Activated CD4-positive, alpha-beta T cell treated with anti-CD3 and anti-CD28 coated beads, Interleukin-10, Interleukin-2, amounts not matched to agents 100 ng/mL and 50 ng/mL, durations not matched to agents 16 hours and 8 hours (primary cell): Measurements from ENCODE around the gene SEC14L3.
"Not testable (repeated sequence)": the region's sequence is repeated elsewhere in the genome, so short reads cannot be mapped to it uniquely, and the experiment has no call there.

ENCODE experiments used
- DNase-seq: peaks from one replicate; pipeline ENCODE4 v3.0.0-alpha.2; 2020

SEC14L3 gene

DNA sequence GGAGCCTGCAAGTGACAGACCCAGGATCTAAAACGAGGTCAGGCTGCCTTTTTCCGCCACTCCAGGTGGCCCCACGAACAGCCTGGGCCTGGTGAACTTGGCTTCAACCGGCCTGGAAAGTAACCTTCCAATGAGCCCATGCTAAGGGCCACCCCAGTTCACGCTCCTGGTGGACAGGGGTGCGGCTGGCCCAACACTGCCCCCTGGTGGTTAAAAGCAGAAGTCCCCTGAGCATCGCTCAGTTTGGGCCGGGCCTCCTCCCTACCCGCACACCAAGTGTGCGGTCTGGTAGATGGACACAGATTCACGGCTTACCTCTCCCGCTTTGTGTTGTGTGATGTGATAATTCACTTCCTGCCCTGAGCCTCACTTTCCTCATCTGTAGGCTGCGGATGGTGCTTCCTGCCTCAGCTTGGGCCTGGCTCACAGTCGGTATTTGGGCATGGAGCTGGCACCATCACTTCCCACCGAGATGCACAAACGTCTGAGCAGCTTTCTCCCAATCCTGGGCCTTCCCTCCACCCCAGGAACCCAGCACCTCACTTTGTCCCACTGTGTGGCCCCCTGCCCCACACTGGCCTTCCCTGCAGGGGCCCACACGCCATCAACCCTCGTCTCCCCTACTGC lies 13.7 kb upstream of the SEC14L3 start:
- DNase-seq = peak; percentile 77

- no peak for DNase-seq
Measured at GRCh38 chr22:30483169-30483568, 11.4 kb upstream of the SEC14L3 start.

DNA sequence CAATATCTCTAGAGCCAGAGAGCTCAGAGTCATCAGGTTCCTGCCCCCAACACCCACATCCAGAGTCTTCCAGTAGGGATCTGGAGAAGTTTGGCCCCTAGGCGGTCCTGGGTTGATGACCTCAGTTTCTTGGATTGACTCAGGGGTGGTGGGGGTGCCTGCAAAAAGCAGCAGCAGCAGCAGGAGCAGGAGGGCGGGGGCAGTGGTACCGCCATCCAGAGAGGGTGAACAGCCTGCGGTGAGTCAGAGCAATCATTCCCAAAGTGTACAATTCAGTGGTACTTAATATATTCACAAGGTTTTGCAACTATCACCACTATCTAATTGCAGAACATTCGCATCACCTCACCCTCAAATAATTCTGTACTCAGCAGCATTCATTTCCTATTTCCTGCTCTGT lies 9.9 kb upstream of the SEC14L3 start:
- peak; percentile 5 for DNase-seq

GRCh38 chr22:30479981-30480380 lies 8.2 kb upstream of the SEC14L3 start:
- DNase-seq = no peak

DNA sequence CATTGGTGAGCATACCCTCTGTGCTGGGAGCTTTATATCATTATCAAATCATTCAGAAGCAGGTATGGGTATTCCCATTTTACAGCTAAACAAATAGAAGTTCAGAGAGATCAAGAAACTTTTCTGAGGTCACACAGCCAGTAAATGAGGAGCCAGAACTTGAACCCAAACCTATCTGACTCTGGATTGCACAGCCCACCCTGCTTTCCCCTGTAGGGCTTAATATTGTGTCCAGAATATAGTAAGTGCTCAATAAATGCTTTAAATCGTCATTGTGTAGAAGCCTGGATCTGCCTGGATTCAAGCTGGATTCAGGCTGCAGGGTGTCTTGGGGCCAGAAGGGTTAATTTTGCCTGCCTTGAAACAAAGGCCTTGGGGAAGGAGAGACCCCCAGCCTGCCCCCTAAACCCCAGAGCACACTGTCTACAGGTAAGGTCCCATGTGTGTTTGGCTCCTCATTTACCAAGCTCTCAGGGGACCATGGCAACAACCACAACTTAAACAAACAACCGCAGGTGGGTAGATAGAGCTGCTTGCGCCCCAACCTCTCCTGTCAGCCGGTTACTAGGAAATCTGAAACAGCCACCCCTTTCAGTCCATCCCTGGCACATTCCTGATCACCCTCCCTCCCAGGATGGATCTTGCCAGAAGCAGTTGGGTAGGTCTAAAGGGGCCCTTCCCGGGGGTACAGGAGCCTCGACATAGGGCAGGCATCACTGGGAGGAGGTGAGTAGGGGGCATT lies 3.0 kb upstream of the SEC14L3 start:
- DNase-seq = no peak

DNA sequence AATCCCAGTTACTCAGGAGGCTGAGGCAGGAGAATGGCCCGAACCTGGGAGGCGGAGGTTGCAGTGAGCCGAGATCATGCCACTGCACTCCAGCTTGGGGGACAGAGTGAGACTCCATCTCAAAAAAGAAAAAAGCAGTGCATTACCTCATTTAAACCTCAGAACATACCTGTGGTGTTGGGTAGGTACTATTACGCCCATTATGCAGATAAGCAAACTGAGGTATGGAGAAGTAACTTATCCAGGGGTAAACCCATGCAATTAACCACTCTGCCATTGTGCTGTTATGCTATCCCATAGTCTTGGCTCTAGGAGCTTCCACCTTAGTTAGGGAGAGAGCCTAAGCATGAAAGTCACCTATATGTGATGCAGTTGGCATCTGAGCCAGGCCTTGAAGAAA lies 2.3 kb upstream of the SEC14L3 start:
- no peak for DNase-seq

- no peak for DNase-seq
Measured at GRCh38 chr22:30472994-30473720, 1.3 kb upstream of the SEC14L3 start.

- no peak for DNase-seq
Measured at GRCh38 chr22:30470655-30471054, 1.2 kb downstream of the SEC14L3 start.

GRCh38 chr22:30469165-30469564 lies 2.7 kb downstream of the SEC14L3 start:
- DNase-seq = no peak

GRCh38 chr22:30460555-30460954 lies 11.3 kb downstream of the SEC14L3 start:
- DNase-seq = not testable (repeated sequence)

GRCh38 chr22:30460147-30460546 lies 11.7 kb downstream of the SEC14L3 start:
- DNase-seq = no peak

DNA sequence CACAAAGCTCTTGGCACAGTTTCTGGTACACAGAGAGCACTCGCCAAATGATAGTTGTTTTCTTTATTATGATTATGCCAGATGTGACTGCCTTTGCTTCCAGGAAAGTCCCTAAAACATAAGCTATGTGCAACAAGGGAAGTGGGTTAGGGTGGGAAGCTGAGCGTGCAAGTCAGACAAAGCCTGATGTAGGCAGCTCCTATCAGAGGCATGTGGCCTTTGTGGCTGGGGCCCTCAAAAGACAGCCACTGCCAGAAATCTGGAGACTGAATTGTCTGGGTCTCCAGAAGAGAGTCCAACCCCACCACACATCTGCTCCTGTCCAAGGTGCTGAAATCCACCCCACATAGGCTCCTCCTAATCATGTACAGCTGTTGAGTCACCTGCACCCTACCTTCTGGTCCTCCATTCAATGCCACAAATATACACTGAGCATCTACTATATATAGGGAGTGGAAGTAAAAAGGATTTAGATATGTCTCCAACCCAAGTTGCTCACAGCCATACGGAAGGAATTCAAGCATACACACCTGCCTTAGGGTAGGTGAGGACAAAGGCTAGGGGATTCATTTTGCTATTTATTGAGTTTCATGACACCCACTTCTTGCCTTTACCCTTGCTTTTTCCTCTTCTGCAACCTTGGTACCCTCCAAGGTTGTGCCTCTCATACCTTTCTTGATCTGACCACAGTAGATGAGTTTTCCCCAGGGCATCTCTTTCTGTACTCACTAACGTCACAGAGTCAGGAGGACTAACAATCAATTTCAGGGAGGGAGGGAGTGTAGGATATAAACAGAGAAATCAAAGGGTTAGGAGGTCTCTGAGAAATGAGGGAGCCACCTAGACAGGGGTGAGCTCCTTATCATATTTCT lies 12.4 kb downstream of the SEC14L3 start:
- peak; percentile 31 for DNase-seq

DNA sequence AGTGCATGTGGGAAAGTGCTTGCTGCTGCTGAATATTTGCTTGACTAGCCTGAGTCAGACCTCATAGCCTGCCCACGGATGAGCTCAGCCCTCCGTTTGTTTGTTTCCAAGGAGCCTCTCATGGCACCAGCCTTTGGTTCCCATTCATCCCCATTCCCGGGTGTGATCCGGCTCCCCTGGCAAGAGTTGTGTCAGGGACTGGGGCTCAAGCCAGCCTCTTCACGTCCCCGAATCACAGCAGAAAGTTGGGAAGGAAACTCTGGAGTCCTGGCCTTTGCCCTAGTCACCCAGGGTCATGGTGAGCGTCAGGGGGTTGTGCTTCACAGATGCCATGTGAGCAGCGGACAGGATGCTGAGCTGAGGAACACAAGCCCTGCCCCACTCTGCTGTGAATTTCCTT lies 13.8 kb downstream of the SEC14L3 start:
- DNase-seq = no peak

- DNase-seq = no peak
Measured at GRCh38 chr22:30455075-30455840, 16.6 kb downstream of the SEC14L3 start.

DNA sequence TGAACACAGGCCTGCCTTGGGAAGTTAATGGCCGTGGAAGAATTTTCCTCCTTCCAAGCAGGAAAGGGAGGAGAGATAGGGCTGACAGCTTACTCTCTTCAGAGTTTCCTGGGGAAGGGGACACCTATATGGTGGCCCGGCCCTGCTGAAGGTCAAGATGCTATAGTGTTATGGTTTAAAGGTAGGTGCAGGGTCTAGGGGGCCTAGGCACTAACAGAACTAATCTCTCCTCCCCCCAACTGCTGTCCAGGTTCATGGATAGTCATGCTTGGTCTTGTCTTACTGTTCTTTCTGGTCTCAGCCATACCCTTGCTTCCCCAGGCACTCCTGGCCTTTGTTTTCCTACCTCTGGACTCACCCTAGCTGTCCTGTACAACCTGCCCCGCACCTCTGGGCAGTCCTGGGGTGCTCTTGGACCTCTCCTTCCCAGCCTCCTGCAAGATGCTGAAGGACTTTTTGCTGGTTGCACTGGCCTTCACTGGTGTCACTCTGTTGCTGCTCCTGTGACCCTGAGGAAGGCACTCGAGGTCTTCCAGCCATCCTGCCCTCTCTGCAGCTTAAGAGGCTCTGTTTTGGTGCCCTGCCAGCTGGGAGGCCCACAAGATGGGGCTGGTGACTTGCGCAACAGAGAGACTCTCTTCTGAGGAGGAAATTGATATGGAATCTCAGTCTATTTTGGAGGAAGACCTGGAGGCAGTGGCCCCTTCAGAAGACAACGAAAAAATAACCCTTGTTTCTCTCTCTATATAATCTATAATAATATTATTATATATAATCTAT lies 17.9 kb downstream of the SEC14L3 start:
- DNase-seq = peak; percentile 34

GRCh38 chr22:30452861-30453260 lies 19.0 kb downstream of the SEC14L3 start:
- DNase-seq = no peak

DNA sequence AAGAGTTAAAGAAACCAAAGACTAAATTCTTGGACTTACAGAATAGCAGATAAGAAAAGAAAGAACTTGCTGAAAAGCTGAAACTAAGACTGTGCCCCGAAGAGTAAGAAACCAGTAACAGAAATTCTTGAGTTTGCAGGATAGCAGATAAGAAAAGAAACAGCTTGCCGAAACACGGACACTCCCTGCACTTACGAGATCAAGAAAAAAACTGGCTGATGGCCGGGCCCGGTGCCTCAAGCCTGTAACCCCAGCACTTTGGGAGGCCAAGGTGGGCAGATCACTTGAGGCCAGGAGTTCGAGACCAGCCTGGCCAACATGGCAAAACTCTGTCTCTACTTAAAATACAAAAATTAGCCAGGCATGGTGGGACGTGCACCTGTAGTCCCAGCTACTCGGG lies 20.3 kb downstream of the SEC14L3 start:
- DNase-seq = not testable (repeated sequence)

DNA sequence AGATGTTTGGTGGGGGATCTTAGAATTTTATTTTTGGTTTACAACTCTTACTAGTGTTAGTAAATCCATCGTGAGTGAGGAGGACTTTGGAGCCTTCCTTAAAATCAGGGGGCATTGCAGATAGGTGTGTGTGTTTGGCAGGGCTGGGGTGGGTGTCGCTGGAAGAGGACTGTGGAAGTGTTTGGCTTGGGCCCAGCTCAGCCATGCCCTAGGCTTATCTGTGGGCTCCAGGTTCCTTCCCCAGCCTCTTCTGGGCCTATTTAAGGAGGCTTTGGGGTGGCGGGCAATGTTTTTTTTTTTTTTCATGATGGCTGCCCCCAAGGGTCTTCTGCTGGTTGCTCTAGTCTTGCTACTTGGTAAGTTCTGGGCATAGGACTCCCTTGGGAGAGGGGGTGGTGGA lies 24.2 kb downstream of the SEC14L3 start:
- no peak for DNase-seq

GRCh38 chr22:30445438-30446145 lies 26.2 kb downstream of the SEC14L3 start:
- DNase-seq = no peak

- peak; percentile 81 for DNase-seq
Measured at GRCh38 chr22:30444632-30445437, 27.0 kb downstream of the SEC14L3 start.
